MM.1S (cell line): ENCODE results near the gene MYL12A.
A peak's percentile ranks its signal among the peaks of the same experiment; 100 is the strongest.
"Not testable (repeated sequence)": the region's sequence is repeated elsewhere in the genome, so short reads cannot be mapped to it uniquely, and the experiment has no call there.

Source experiments
- DNase-seq: peaks from one replicate; pipeline ENCODE4 v3.0.0-alpha.2; 2015
- H2AFZ ChIP-seq: fragments of 300-600 bp; sonication (generic); 2 replicates; pipeline ENCODE4 v1.6.0; 2016; ENCODE audit warnings: antibody characterized with exemption, low read length
- H3F3A ChIP-seq: fragments of 300-600 bp; sonication (generic); 2 replicates; pipeline ENCODE4 v1.6.1; 2016; ENCODE audit warnings: mild to moderate bottlenecking, antibody characterized with exemption, low read length, moderate library complexity, mixed read lengths; ENCODE audit not compliant: insufficient read depth
- H3K27ac ChIP-seq: fragments of 300-600 bp; sonication (generic); 2 replicates; pipeline ENCODE4 v1.5.1; 2016; ENCODE audit warnings: mild to moderate bottlenecking, low read length
- H3K27me3 ChIP-seq: fragments of 300-600 bp; sonication (generic); replicated peaks from 2 replicates; pipeline ENCODE4 v1.6.0; 2016; ENCODE audit warnings: low read length; ENCODE audit not compliant: insufficient read depth
- H3K36me3 ChIP-seq: fragments of 300-600 bp; sonication (generic); replicated peaks from 2 replicates; pipeline ENCODE4 v1.6.1; 2016; ENCODE audit warnings: mild to moderate bottlenecking, low read length, mixed read lengths; ENCODE audit not compliant: insufficient read depth
- H3K4me1 ChIP-seq: fragments of 300-600 bp; sonication (generic); 2 replicates; pipeline ENCODE4 v1.6.1; 2016; ENCODE audit warnings: low read length, mixed read lengths
- H3K4me2 ChIP-seq: fragments of 300-600 bp; sonication (generic); 2 replicates; pipeline ENCODE4 v1.6.0; 2016; ENCODE audit warnings: low read depth, low read length
- H3K4me3 ChIP-seq: fragments of 300-600 bp; sonication (generic); 2 replicates; pipeline ENCODE4 v1.5.1; 2016; ENCODE audit warnings: low read length, mixed read lengths
- H3K79me2 ChIP-seq: fragments of 300-600 bp; sonication (generic); 2 replicates; pipeline ENCODE4 v1.6.1; 2016; ENCODE audit warnings: mixed run types, low read length, mixed read lengths
- H3K9ac ChIP-seq: fragments of 300-600 bp; sonication (generic); 2 replicates; pipeline ENCODE4 v1.6.1; 2016; ENCODE audit warnings: low read length, mixed read lengths
- H3K9me2 ChIP-seq: fragments of 300-600 bp; sonication (generic); replicated peaks from 2 replicates; pipeline ENCODE4 v1.6.1; 2016; ENCODE audit warnings: mild to moderate bottlenecking, low read length, mixed read lengths; ENCODE audit not compliant: insufficient read depth
- H3K9me3 ChIP-seq: fragments of 300-600 bp; sonication (generic); replicated peaks from 2 replicates; pipeline ENCODE4 v1.6.1; 2016; ENCODE audit warnings: mild to moderate bottlenecking, low read length, mixed read lengths; ENCODE audit not compliant: insufficient read depth
- H4K20me1 ChIP-seq: fragments of 300-600 bp; sonication (generic); 2 replicates; pipeline ENCODE4 v1.6.1; 2016; ENCODE audit warnings: mild to moderate bottlenecking, low read length, moderate library complexity, mixed read lengths; ENCODE audit not compliant: insufficient read depth
- EZH2 ChIP-seq: fragments of 300-600 bp; sonication (generic); optimal IDR thresholded peaks from 2 replicates; pipeline ENCODE3; 2017; ENCODE audit warnings: low read depth, mild to moderate bottlenecking, antibody characterized with exemption, low read length, mixed read lengths
- EZH2phosphoT487 ChIP-seq: fragments of 300-600 bp; sonication (generic); IDR thresholded peaks from 2 replicates; pipeline ENCODE4 v1.6.1; 2018; ENCODE audit warnings: antibody characterized with exemption, low read length
- TF ChIP-seq, protein P1 (sequence below): fragments of 300-600 bp; sonication (generic); IDR thresholded peaks from 2 replicates; pipeline ENCODE4 v1.5.1; 2016; ENCODE audit warnings: antibody characterized with exemption, low read length, mixed read lengths

MYL12A gene

DNA sequence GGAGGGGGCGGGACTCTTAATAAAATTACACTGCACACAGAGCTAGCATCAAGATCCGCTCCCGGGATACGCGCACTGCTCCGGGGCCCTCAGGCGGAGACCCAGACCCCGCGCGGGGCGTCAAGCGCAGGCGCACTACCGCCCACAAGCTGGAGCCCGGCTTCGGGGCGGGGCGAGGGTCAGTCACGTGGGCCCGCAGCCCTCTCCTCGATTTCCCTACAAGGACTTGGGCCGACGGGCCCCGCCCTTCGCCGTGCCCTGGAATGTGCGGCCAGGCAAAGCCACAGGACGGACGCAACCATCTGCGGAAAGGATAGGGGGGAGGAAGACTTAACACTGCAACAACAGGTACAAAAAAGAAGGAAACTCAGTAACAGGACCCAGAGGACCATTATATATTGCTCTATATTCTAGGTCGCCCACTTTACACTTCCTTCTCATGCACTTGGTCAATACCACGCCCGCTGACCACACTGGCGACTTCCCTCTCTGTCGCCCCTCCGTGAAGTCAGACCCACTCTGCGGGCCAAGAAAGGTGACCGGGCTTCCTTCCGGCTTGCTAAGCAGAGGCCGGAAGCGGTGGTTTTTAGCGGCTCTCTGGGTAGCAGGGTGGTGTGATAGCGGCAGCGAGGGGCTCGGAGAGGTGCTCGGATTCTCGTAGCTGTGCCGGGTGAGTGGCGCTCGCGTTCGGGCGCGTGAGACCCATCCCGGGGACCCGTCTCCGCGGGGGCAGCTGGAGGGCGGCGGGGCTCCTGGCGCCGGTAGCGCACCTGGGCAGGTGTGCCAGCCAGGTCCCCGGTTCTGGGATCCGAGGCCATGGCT, at the start of gene MYL12A:
Gene MYL12A (plus strand): TSS at position 562 of the 822 bp plus-strand sequence. CDS start 5,447 bp downstream, outside the sequence.
- no peaks in the 10 kb centered on the region for H3K9me2 ChIP-seq
- H3K9me3 ChIP-seq, result no peaks in the 10 kb centered on the region
- H3K27me3 ChIP-seq, result no peaks in the 10 kb centered on the region
- H3K36me3 ChIP-seq, result no peaks in the 10 kb centered on the region
- H3K4me1 ChIP-seq, result peaks cover 20% of the 10 kb centered on the region
- peak within 1 kb of the TSS; percentile 88 for H3K9ac ChIP-seq
- H3K4me3 ChIP-seq, result peak within 1 kb of the TSS; percentile 93
- peak; percentile 98 for DNase-seq
- H4K20me1 ChIP-seq, result peaks cover 16% of the 10 kb centered on the region
- peak within 1 kb of the TSS; percentile 91 for H3K27ac ChIP-seq
- peaks cover 20% of the 10 kb centered on the region for H3F3A ChIP-seq
- peak within 1 kb of the TSS; percentile 92 for H3K4me2 ChIP-seq
- TF ChIP-seq EZH2 (no peak), EZH2phosphoT487 (no peak)
- TF ChIP-seq, protein P1, sequence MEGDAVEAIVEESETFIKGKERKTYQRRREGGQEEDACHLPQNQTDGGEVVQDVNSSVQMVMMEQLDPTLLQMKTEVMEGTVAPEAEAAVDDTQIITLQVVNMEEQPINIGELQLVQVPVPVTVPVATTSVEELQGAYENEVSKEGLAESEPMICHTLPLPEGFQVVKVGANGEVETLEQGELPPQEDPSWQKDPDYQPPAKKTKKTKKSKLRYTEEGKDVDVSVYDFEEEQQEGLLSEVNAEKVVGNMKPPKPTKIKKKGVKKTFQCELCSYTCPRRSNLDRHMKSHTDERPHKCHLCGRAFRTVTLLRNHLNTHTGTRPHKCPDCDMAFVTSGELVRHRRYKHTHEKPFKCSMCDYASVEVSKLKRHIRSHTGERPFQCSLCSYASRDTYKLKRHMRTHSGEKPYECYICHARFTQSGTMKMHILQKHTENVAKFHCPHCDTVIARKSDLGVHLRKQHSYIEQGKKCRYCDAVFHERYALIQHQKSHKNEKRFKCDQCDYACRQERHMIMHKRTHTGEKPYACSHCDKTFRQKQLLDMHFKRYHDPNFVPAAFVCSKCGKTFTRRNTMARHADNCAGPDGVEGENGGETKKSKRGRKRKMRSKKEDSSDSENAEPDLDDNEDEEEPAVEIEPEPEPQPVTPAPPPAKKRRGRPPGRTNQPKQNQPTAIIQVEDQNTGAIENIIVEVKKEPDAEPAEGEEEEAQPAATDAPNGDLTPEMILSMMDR, result no peak
- H2AFZ ChIP-seq, result peak within 1 kb of the TSS; percentile 81
- H3K79me2 ChIP-seq, result peaks cover 48% of the 10 kb centered on the region

DNA sequence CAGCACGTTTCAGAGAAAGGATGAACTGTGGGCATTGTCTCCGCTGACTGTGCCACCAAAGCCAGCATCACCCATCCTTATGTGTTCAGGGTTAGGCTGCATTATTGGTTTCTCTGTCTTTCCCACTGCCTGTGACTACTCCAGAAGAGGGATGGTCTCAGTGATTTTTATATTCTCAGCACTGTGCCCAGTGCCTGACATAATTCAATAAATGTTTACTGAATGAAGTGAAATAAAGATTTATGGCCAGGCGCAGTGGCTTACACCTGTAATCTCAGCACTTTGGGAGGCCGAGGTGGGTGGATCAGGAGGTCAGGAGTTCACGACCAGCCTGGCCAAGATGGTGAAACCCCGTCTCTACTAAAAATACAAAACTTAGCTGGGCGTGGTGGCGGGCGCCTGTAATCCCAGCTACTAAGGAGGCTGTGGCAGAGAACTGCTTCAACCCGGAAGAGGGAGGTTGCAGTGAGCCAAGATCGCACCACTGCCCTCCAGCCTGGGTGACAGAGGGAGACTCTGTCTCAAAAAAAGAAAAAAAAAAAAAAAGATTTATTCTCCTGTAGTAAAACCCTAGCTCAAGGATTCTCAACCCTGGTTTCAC, 49.2 kb upstream of the MYL12A start:
- not testable (repeated sequence) for H3K9me2 ChIP-seq, H3K9ac ChIP-seq, H3K27me3 ChIP-seq, H3K4me1 ChIP-seq, H4K20me1 ChIP-seq, H3K4me2 ChIP-seq, H3K79me2 ChIP-seq, H3K27ac ChIP-seq, H3K4me3 ChIP-seq, H2AFZ ChIP-seq, DNase-seq, H3F3A ChIP-seq, H3K9me3 ChIP-seq, H3K36me3 ChIP-seq

DNA sequence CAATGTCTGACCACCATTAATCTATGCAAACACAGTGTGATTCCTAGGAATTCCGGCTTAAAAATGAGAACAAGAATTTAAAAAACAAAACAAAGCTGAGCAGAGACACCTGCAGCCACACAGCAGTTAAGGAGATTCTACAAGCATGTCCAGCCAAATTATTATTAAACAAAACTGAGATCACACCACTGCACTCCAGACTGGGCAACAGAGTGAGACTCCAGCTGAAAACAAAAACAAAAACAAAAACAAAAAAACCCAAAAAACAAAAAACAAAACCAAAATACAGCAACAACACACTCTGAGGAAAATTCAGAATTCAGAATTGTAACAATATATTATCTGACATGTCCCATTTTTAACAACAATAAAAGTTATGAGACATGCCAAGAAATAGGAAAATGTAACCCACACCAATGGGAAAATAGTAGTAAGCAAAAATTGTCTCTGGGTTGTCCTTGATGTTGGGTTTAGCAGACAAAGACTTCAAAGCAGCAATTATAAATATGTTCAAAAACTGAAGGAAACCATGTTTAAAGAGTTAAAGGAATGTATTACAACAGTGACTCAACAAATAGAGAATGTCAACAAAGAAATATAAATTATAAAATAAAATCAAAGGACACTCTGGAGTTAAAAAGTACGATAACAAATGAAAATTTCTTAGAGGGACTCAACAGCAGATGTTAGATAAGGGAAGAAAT, 47.5 kb upstream of the MYL12A start:
- H3K27ac ChIP-seq, result no peak overlapping the region
- H2AFZ ChIP-seq, result no peak overlapping the region
- TF ChIP-seq EZH2 (no peak), EZH2phosphoT487 (no peak)
- TF ChIP-seq, protein P1, result no peak
- H3K4me3 ChIP-seq, result no peak overlapping the region
- H3K79me2 ChIP-seq, result no peaks in the 10 kb centered on the region
- no peaks in the 10 kb centered on the region for H3K9me3 ChIP-seq
- no peaks in the 10 kb centered on the region for H3K27me3 ChIP-seq
- no peaks in the 10 kb centered on the region for H3K4me1 ChIP-seq
- no peaks in the 10 kb centered on the region for H4K20me1 ChIP-seq
- H3K4me2 ChIP-seq, result no peak overlapping the region
- H3F3A ChIP-seq, result no peaks in the 10 kb centered on the region
- no peak overlapping the region for H3K9ac ChIP-seq
- DNase-seq, result no peak
- H3K36me3 ChIP-seq, result no peaks in the 10 kb centered on the region
- no peaks in the 10 kb centered on the region for H3K9me2 ChIP-seq
